Cardiac atrium fibroblast (primary cell): Measurements from ENCODE around the gene PKN2. TPM values are rescaled to one million over a fixed set of nuclear protein-coding genes. Genes with fewer than 3 reads are reported as not detected.

Source experiments
- total RNA-seq: library from RNA; depleted of rRNA; stranded (reverse); fragments of >200 nt; gene quantifications from 2 replicates; pipeline ENCODE4 v1.2.3, GENCODE V29; 2015

Gene PKN2
- 10.4 and 14.8 TPM in 2 replicates for total RNA-seq

GRCh38 chr1:88683541-88684481 is at the start of gene PKN2:
Gene PKN2 (plus strand): TSS chr1:88684273. CDS start chr1:88684581, 308 bp downstream.

Other genes with a start within 250 kb of the PKN2 start
- 30.5 and 34.1 TPM in 2 replicates for gene GTF2B, start 207.3 kb downstream of the PKN2 start, total RNA-seq